ENCODE measurements around the gene HECTD4.

Gene HECTD4

GRCh38 chr12:112196196-112196875 is 185.9 kb downstream of the HECTD4 start:
- no peak for DNase-seq

- no peak for DNase-seq
Observed at GRCh38 chr12:112194601-112195247, 187.5 kb downstream of the HECTD4 start.

- no peak for DNase-seq
Observed at GRCh38 chr12:112192475-112192874, 189.8 kb downstream of the HECTD4 start.

GRCh38 chr12:112191840-112192321 is 190.3 kb downstream of the HECTD4 start:
- DNase-seq, result no peak

GRCh38 chr12:112191201-112191600 is 191.0 kb downstream of the HECTD4 start:
- DNase-seq, result no peak

GRCh38 chr12:112190231-112191025 is 191.8 kb downstream of the HECTD4 start:
- no peak for DNase-seq

- no peak for DNase-seq
Observed at GRCh38 chr12:112188130-112188830, 194.0 kb downstream of the HECTD4 start.

- DNase-seq, result no peak
Observed at GRCh38 chr12:112185093-112185923, 196.9 kb downstream of the HECTD4 start.

GRCh38 chr12:112184056-112184887 is 198.0 kb downstream of the HECTD4 start:
- no peak for DNase-seq

GRCh38 chr12:112183141-112184021 is 198.8 kb downstream of the HECTD4 start:
- DNase-seq, result no peak

- DNase-seq, result no peak
Observed at GRCh38 chr12:112182499-112182898, 199.7 kb downstream of the HECTD4 start.

- no peak for DNase-seq
Observed at GRCh38 chr12:112180422-112180821, 201.8 kb downstream of the HECTD4 start.

- no peak for DNase-seq
Observed at GRCh38 chr12:112179916-112180315, 202.3 kb downstream of the HECTD4 start.

GRCh38 chr12:112179341-112179740 is 202.9 kb downstream of the HECTD4 start:
- DNase-seq, result no peak

GRCh38 chr12:112178796-112179195 is 203.4 kb downstream of the HECTD4 start:
- no peak for DNase-seq

- no peak for DNase-seq
Observed at GRCh38 chr12:112176321-112177010, 205.8 kb downstream of the HECTD4 start.

- DNase-seq, result no peak
Observed at GRCh38 chr12:112175361-112176155, 206.7 kb downstream of the HECTD4 start.

- DNase-seq, result no peak
Observed at GRCh38 chr12:112172556-112173324, 209.5 kb downstream of the HECTD4 start.

All from stimulated activated CD4-positive, alpha-beta T cell treated with anti-CD3 and anti-CD28 coated beads, Interleukin-4, amount 100 ng/mL, for 4 hours (primary cell).